ENCODE results near the gene PCOLCE2. TPM values are rescaled to one million over a fixed set of nuclear protein-coding genes. Genes with fewer than 3 reads are reported as not detected.

The PCOLCE2 gene
- total RNA-seq, 4 donors from 2014 or later = 13.5 to 88.1 (median 44.2) TPM

DNA sequence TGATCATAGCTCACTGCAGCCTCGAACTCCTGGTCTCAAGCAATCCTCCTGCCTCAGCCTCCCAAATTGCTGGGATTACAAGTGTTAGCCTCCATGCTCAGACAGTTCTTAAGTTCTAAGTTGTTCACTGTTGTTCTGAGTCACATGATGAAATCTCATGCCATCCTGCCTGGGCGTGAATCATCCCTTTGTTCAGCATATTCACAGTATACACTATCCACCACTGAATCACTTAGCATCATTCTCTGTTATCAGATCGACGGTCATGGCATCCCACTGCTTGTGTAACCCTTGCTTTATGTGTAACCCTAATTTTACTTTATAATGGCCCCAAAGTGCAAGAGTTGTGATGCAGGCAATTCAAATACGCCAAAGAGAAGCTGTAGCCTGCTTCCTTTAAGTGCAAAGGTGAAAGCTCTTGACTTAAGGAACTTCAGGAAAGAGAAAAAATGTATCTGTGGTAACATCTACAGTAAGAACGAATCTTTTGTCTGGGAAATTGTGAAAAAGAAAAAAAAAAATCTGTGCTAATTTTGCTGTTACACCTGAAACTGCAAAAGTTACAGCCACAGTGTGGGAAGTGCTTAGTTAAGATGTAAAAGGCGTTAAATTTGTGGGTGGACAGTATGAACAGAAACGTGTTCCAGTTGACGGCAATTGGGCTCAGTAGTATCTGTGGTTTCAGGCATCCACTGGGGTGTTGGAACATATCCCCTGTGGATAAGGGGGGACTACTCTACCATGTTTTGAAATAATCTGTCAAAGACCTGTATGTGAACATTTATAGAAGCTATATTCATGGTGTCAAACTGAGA is 80.6 kb downstream of the PCOLCE2 start:
- WGBS, 2 donors (ENCODE audit: low coverage in 1 of 2) = 76 to 93% methylated on average over 5 to 7 of the region's 9 CpGs
- peaks cover 0 to 15% of the 10 kb centered on the region in 2 donors for H3K36me3 ChIP-seq
- TF ChIP-seq POLR2AphosphoS5 (IDR thresholded peaks at IDR 0.05) (no peak), EP300 (IDR thresholded peaks at IDR 0.05) (no peak), POLR2A (IDR thresholded peaks at IDR 0.05) (no peak)
- TF ChIP-seq, protein P1, sequence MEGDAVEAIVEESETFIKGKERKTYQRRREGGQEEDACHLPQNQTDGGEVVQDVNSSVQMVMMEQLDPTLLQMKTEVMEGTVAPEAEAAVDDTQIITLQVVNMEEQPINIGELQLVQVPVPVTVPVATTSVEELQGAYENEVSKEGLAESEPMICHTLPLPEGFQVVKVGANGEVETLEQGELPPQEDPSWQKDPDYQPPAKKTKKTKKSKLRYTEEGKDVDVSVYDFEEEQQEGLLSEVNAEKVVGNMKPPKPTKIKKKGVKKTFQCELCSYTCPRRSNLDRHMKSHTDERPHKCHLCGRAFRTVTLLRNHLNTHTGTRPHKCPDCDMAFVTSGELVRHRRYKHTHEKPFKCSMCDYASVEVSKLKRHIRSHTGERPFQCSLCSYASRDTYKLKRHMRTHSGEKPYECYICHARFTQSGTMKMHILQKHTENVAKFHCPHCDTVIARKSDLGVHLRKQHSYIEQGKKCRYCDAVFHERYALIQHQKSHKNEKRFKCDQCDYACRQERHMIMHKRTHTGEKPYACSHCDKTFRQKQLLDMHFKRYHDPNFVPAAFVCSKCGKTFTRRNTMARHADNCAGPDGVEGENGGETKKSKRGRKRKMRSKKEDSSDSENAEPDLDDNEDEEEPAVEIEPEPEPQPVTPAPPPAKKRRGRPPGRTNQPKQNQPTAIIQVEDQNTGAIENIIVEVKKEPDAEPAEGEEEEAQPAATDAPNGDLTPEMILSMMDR (IDR thresholded peaks at IDR 0.05) = no peak
- no peak for ATAC-seq
- no peaks in the 10 kb centered on the region for H3K27me3 ChIP-seq
- no peaks in the 10 kb centered on the region for H3K4me1 ChIP-seq
- H3K27ac ChIP-seq = no peak overlapping the region
- no peak overlapping the region for H3K4me3 ChIP-seq
- no peaks in the 10 kb centered on the region for H3K9me3 ChIP-seq

DNA sequence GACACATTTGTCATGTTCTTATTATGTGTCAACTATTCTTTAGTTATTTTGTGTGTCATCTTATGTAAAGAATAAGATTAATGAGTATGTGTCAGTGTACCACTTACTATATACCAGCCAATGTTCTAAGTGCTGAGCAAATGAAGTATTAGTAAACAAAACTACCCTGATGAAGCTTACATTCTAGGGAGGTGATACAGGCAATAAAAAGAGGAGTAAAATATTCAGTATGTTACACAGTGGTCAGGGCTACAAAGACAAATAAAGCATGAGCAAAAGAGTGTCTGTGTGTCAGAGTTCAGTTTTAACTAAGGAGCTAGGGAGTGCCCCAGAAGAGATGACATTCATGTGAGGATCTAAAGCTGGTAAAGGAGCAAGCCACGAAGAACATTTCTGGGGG is 86.0 kb downstream of the PCOLCE2 start:
- H3K27me3 ChIP-seq = no peaks in the 10 kb centered on the region
- whole genome bisulfite sequencing, 2 donors (ENCODE audit: low coverage in 1 of 2) = 54 to 78% methylated on average over 1 of the region's 1 CpG
- no peak for ATAC-seq

DNA sequence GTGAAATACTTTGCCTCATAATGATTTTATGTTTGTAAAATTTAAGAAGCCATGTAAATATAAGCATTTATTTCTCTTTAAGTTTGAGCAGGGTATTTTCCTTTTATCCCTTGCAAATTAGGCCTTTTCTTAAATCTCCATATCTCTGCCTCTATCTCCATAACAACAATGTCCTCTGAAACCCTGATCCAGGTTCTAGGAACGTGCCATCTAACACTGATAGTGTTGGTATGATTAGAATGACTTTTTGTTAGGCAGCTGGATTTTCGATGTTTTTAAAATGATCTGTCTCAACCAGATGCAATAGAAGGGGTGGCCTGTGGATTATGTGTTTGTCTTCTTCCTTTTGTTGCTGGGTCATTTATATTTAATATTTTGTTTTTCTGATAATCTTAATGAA is 87.1 kb downstream of the PCOLCE2 start:
- TF ChIP-seq POLR2A (IDR thresholded peaks at IDR 0.05) = no peak
- no peak for TF ChIP-seq EP300 (IDR thresholded peaks at IDR 0.05)
- TF ChIP-seq POLR2AphosphoS5 (IDR thresholded peaks at IDR 0.05) = no peak
- TF ChIP-seq, protein P1 (IDR thresholded peaks at IDR 0.05) = no peak
- peaks cover 0 to 25% of the 10 kb centered on the region in 2 donors for H3K36me3 ChIP-seq
- no peak for ATAC-seq
- H3K4me3 ChIP-seq = no peak overlapping the region
- H3K27ac ChIP-seq = no peak overlapping the region
- no peaks in the 10 kb centered on the region for H3K9me3 ChIP-seq
- H3K4me1 ChIP-seq = no peaks in the 10 kb centered on the region
- 85 to 88% methylated on average over 2 of the region's 2 CpGs for WGBS, 2 donors (ENCODE audit: low coverage in 1 of 2)
- H3K27me3 ChIP-seq = no peaks in the 10 kb centered on the region

More for the DNA sequence above, 86.0 kb downstream of the PCOLCE2 start:
- H3K4me3 ChIP-seq = no peak overlapping the region
- H3K4me1 ChIP-seq = no peaks in the 10 kb centered on the region
- TF ChIP-seq EP300 (IDR thresholded peaks at IDR 0.05) = no peak
- no peak for TF ChIP-seq POLR2AphosphoS5 (IDR thresholded peaks at IDR 0.05)
- TF ChIP-seq POLR2A (IDR thresholded peaks at IDR 0.05) = no peak
- TF ChIP-seq, protein P1 (IDR thresholded peaks at IDR 0.05) = no peak
- peaks cover 0 to 25% of the 10 kb centered on the region in 2 donors for H3K36me3 ChIP-seq
- H3K27ac ChIP-seq = no peak overlapping the region
- H3K9me3 ChIP-seq = no peaks in the 10 kb centered on the region

DNA sequence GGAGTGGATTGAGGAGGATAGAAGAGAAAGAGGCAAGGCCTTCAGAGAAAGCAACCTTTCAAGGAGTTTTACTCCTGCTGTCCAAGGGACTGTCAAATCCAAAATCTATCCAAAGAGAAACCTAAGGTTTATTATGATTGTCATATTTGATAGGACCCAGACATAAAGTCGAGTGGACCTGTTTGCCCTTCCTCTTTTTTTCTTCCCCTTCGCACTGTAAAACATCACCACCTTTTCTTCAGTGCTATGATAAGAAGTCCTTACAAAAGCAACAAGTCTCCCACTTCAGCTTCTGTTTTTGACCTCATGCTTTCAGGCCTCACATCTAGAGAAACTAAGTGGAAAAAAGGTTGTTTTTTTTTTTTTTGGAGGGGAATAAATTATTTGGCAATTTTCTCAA is 92.1 kb downstream of the PCOLCE2 start:
- no peaks in the 10 kb centered on the region for H3K9me3 ChIP-seq
- no peak overlapping the region for H3K27ac ChIP-seq
- WGBS, 2 donors (ENCODE audit: low coverage in 1 of 2) = 54 to 56% methylated on average over 2 of the region's 2 CpGs
- no peak overlapping the region for H3K4me3 ChIP-seq
- H3K36me3 ChIP-seq = peaks cover 0 to 9% of the 10 kb centered on the region in 2 donors
- no peaks in the 10 kb centered on the region for H3K27me3 ChIP-seq
- no peak for TF ChIP-seq POLR2AphosphoS5 (IDR thresholded peaks at IDR 0.05)
- TF ChIP-seq, protein P1 (IDR thresholded peaks at IDR 0.05) = no peak
- H3K4me1 ChIP-seq = no peaks in the 10 kb centered on the region
- ATAC-seq = no peak

DNA sequence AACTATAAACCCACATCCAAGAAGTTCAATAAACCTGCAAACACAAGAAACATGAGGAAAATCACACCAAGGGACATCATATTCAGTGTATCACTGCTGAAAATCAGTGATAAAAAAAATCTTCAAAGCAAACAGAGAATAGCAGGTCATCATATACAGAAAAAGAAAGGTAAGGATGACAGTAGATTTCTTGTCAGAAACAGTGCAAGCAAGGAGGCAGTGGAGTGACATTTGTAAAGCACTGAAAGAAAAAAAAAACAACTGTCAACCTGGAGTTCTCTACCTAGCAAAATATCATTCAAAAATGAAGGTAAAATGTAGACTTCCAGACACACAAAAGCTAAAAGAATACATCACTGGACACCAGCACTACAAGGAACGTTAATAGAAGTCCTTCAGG is 93.6 kb downstream of the PCOLCE2 start:
- H3K27me3 ChIP-seq = no peaks in the 10 kb centered on the region
- H3K36me3 ChIP-seq = peaks cover 0 to 14% of the 10 kb centered on the region in 2 donors
- no peaks in the 10 kb centered on the region for H3K4me1 ChIP-seq
- WGBS, 2 donors (ENCODE audit: low coverage in 1 of 2) = 83 to 100% methylated on average over 1 of the region's 1 CpG
- no peak overlapping the region for H3K27ac ChIP-seq
- no peak for ATAC-seq
- TF ChIP-seq EP300 (IDR thresholded peaks at IDR 0.05) (no peak), POLR2AphosphoS5 (IDR thresholded peaks at IDR 0.05) (no peak), POLR2A (IDR thresholded peaks at IDR 0.05) (no peak)
- TF ChIP-seq, protein P1 (IDR thresholded peaks at IDR 0.05) = no peak
- H3K4me3 ChIP-seq = no peak overlapping the region
- no peaks in the 10 kb centered on the region for H3K9me3 ChIP-seq

Data from gastroesophageal sphincter (tissue), 4 donors.